Cardiac muscle cell (in vitro differentiated cells and primary cell): ENCODE data around the gene SRPK1. TPM values are rescaled to one million over a fixed set of nuclear protein-coding genes. Genes with fewer than 3 reads are reported as not detected.

Experiments used
- DNase-seq, 2 donors: peaks; one replicate each; pipeline versions ENCODE4 v3.0.0 to v3.0.0-alpha.2; 2010 to 2017; ENCODE audit warnings: low read depth in 1 of 2, low spot score in 1 of 2
- H3K27ac ChIP-seq: fragments of 200-600 bp; sonication (generic); 2 replicates; pipeline ENCODE4 v1.5.1; 2016
- H3K27me3 ChIP-seq: fragments of 200-600 bp; sonication (generic); 2 replicates; pipeline ENCODE4 v1.6.0; 2016; ENCODE audit warnings: control low read depth
- H3K36me3 ChIP-seq: fragments of 200-600 bp; sonication (generic); 2 replicates; pipeline ENCODE4 v1.5.1; 2016; ENCODE audit warnings: control low read depth
- H3K4me1 ChIP-seq: fragments of 200-600 bp; sonication (generic); 2 replicates; pipeline ENCODE4 v1.8.1; 2017; ENCODE audit warnings: low read depth, mild to moderate bottlenecking, mixed run types
- H3K4me3 ChIP-seq: fragments of 200-600 bp; sonication (generic); 2 replicates; pipeline ENCODE4 v1.5.1; 2016; ENCODE audit warnings: mild to moderate bottlenecking
- H3K9me3 ChIP-seq: fragments of 200-600 bp; sonication (generic); 2 replicates; pipeline ENCODE4 v1.5.1; 2017; ENCODE audit warnings: low read depth, mild to moderate bottlenecking, control low read depth
- polyA plus RNA-seq: library from polyadenylated mRNA; unstranded; fragments of >200 nt; fragmentation: Nextera tagmentation; extraction: Ambion mirVana; gene quantifications from 2 replicates; pipeline ENCODE4 v1.2.1, GENCODE V29; 2016
- total RNA-seq: library from RNA; depleted of rRNA; stranded (reverse); fragments of >200 nt; gene quantifications from 2 replicates; pipeline ENCODE4 v1.2.3, GENCODE V29; 2016
- TF ChIP-seq, protein P1 (sequence below): IDR thresholded peaks from 2 replicates; pipeline ENCODE4 v1.5.1; 2012; ENCODE audit warnings: low read depth, mild to moderate bottlenecking, low read length

SRPK1 gene
- total and polyA plus RNA-seq, 2 experiments from 2014 or later, result 37.6 to 52.0 TPM

- TF ChIP-seq, protein P1, sequence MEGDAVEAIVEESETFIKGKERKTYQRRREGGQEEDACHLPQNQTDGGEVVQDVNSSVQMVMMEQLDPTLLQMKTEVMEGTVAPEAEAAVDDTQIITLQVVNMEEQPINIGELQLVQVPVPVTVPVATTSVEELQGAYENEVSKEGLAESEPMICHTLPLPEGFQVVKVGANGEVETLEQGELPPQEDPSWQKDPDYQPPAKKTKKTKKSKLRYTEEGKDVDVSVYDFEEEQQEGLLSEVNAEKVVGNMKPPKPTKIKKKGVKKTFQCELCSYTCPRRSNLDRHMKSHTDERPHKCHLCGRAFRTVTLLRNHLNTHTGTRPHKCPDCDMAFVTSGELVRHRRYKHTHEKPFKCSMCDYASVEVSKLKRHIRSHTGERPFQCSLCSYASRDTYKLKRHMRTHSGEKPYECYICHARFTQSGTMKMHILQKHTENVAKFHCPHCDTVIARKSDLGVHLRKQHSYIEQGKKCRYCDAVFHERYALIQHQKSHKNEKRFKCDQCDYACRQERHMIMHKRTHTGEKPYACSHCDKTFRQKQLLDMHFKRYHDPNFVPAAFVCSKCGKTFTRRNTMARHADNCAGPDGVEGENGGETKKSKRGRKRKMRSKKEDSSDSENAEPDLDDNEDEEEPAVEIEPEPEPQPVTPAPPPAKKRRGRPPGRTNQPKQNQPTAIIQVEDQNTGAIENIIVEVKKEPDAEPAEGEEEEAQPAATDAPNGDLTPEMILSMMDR, result no peak
- H3K4me3 ChIP-seq, result no peak overlapping the region
- H3K27me3 ChIP-seq, result no peaks in the 10 kb centered on the region
- peak in 1 of 2 donors; percentile 19 for DNase-seq
- no peaks in the 10 kb centered on the region for H3K36me3 ChIP-seq
- H3K27ac ChIP-seq, result no peak overlapping the region
- no peaks in the 10 kb centered on the region for H3K9me3 ChIP-seq
- H3K4me1 ChIP-seq, result no peaks in the 10 kb centered on the region
Observed at GRCh38 chr6:35894776-35895175, 26.1 kb downstream of the SRPK1 start.

DNA sequence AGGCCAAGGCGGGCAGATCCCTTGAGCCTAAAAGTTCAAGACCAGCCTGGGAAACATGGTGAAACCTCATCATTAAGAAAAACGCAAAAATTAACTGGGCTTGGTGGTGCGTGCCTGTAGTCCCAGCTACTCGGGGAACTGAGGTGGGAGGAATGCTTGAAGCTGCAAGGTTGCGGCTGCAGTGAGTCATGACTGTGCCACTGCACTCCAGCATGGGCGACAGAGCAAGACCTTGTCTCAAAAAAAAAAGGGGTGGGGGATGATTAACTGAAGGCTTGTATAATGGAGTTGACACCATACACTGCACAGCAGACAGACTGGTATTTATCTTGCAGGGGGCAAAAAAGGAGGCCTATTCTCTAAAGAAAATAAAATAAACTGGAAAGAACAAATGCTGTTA, 27.7 kb downstream of the SRPK1 start:
- TF ChIP-seq, protein P1, result no peak
- Histone ChIP-seq H3K27ac (no peak overlapping the region), H3K4me1 (no peaks in the 10 kb centered on the region), H3K4me3 (no peak overlapping the region), H3K9me3 (no peaks in the 10 kb centered on the region), H3K27me3 (no peaks in the 10 kb centered on the region), H3K36me3 (peaks cover 4% of the 10 kb centered on the region)
- DNase-seq, result no peak

DNA sequence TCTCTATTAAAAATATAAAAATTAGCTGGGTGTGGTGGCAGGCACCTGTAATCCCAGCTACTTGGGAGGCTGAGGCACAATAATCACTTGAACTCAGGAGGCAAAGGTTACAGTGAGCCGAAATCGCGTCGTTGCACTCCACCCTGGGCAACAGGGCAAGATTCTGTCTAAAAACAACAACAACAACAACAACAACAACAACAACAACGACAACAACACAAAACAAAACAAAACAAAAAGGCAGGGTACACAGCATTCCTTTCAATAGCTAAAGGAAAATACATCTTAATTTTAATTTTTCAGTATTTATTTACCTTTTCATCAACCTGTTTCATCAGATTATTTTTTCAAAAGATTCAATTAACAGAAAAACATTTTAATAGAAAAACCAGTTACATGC, 28.4 kb downstream of the SRPK1 start:
- TF ChIP-seq, protein P1, result no peak
- no peak for DNase-seq
- no peaks in the 10 kb centered on the region for H3K27me3 ChIP-seq
- H3K4me3 ChIP-seq, result no peak overlapping the region
- H3K27ac ChIP-seq, result no peak overlapping the region
- H3K36me3 ChIP-seq, result peaks cover 11% of the 10 kb centered on the region
- H3K4me1 ChIP-seq, result no peaks in the 10 kb centered on the region
- no peaks in the 10 kb centered on the region for H3K9me3 ChIP-seq

DNA sequence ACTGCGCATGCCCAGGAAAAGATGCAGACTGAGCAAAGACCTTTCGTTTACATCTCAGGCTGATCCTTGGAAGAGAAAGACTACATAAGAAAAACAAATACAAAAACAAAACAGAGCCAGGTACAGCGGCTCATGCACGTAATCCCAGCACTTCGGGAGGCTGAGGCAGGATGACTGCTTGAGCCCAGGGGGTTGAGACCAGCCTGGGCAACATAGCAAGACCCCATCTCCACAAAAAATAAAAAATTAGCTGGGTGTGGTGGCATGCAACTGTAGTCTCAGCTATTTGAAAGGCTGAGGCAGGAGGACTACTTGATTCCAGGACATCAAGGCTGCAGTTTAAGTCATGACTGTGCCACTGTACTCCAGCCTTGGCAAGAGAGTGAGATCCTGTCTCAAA, 41.7 kb downstream of the SRPK1 start:
- Histone ChIP-seq H3K4me1 (no peaks in the 10 kb centered on the region), H3K27ac (no peak overlapping the region), H3K36me3 (peaks cover 4% of the 10 kb centered on the region), H3K9me3 (no peaks in the 10 kb centered on the region), H3K4me3 (no peak overlapping the region), H3K27me3 (no peaks in the 10 kb centered on the region)
- no peak for DNase-seq
- TF ChIP-seq, protein P1, result no peak

DNA sequence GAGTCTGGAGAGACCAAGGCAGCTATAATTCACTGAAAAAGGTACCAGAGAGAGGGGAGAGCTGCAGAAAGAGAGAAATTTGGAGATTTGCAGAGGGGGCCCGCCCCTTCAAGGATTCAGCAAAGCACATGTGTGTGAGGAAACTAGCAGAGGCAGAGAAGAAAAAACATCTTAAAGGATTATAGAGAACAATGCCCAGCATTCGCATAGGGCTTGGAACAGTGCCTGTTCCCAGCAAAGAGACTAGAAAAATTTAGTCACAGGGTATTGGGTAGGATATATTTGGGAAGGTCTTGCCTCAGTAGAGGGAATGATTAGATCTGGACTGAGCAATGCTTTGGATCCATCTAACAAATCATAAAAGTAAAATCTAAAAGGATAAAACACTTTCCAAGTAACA, 44.0 kb downstream of the SRPK1 start:
- no peaks in the 10 kb centered on the region for H3K27me3 ChIP-seq
- peaks cover 11% of the 10 kb centered on the region for H3K4me1 ChIP-seq
- peak in 1 of 2 donors; percentile 24 for DNase-seq
- H3K36me3 ChIP-seq, result peaks cover 4% of the 10 kb centered on the region
- TF ChIP-seq, protein P1, result no peak
- H3K27ac ChIP-seq, result no peak overlapping the region
- H3K9me3 ChIP-seq, result no peaks in the 10 kb centered on the region
- no peak overlapping the region for H3K4me3 ChIP-seq

DNA sequence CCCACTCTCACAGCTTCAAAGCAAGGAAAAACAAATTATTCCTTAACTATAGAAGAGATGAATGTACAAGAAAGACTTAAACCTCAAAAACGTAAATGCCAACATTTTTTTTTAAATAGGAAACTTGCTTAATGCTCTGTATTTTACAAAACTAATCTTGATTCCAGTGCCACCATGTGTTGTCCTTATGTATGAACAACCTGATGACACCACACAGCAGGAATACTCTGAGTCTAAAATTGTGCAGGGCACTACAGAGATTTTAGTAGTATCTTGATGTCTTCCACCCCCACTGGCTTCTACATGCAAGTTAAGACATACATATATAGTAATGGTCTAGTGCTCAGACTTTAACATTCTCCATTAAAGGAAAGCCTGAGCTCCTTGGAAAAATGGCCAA, 46.2 kb downstream of the SRPK1 start:
- no peak overlapping the region for H3K4me3 ChIP-seq
- H3K4me1 ChIP-seq, result peaks cover 21% of the 10 kb centered on the region
- H3K27me3 ChIP-seq, result no peaks in the 10 kb centered on the region
- no peaks in the 10 kb centered on the region for H3K9me3 ChIP-seq
- no peak overlapping the region for H3K27ac ChIP-seq
- peaks cover 7% of the 10 kb centered on the region for H3K36me3 ChIP-seq
- no peak for DNase-seq
- TF ChIP-seq, protein P1, result no peak
